ENCODE data around the gene PARD3B. TPM values are rescaled to one million over a fixed set of nuclear protein-coding genes. Genes with fewer than 3 reads are reported as not detected.

The PARD3B gene
- total and polyA plus RNA-seq, 2 of the 13 experiments (the other 11 are each of a cell fraction or from before 2014, with no cell fraction given) = 0.71 to 2.3 TPM

DNA sequence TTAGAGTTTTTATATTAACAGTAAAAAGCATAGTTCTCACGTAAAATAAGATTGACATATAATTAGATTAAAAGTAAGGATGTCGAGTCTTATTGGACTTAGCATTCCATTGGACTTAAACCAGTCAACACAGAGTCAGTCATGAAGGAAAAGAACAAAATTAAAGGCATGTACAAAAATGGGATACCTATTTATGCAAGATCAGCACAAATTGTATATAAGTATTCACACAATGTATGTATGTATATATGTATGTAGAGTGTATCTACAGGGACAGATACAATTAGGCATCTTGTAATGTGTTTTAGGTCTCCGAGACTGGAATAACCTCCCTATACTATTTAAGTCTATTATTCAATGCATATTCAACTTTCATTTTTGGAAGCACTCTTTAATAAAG, 419.1 kb downstream of the PARD3B start:
- no peak overlapping the region for H3K27ac ChIP-seq (ENCODE audit: extremely low read length, insufficient read depth, low read length)
- H3K4me2 ChIP-seq (ENCODE audit: low read depth, low read length) = no peak overlapping the region
- peaks cover 72% of the 10 kb centered on the region for H3K9me3 ChIP-seq (ENCODE audit: low read length)
- H3K27me3 ChIP-seq (ENCODE audit: control insufficient read depth in 1 of 2, insufficient read depth in 2 of 2, low read length in 2 of 2) = no peaks in the 10 kb centered on the region
- H3K9ac ChIP-seq (ENCODE audit: insufficient read depth, low read depth, low read length) = no peak overlapping the region
- FAIRE-seq = no peak
- H3K79me2 ChIP-seq (ENCODE audit: insufficient read depth, low read length) = no peaks in the 10 kb centered on the region
- POLR2A ChIA-PET = no interaction called here
- CTCF ChIA-PET (ENCODE audit: low intra/inter-chr PET ratio, low total read pairs) = interaction anchor here (0.6 kb wide), 1 partner anchor 34 kb away, joined by 3 read pairs; no protein-coding TSS in a partner anchor
- no peaks in the 10 kb centered on the region for H3K36me3 ChIP-seq (replicated peaks in 1 of 2; ENCODE audit: control insufficient read depth in 1 of 2, insufficient read depth in 2 of 2, low read length in 2 of 2)
- H4K20me1 ChIP-seq (ENCODE audit: insufficient read depth, low read length) = no peaks in the 10 kb centered on the region
- TF ChIP-seq MAFK (conservative IDR thresholded peaks at IDR 0.05 in 1 of 2, IDR thresholded peaks at IDR 0.05 in 1 of 2; ENCODE audit: low read length in 2 of 2) (peak; percentile 97 to 99), BCL6 (CRISPR knock-in tag; IDR thresholded peaks at IDR 0.05) (no peak), MAFF (IDR thresholded peaks at IDR 0.05; ENCODE audit: low read depth, low read length) (peak; percentile 98)
- intact Hi-C loops (cut with micrococcal nuclease; ENCODE audit: unreplicated experiment) (no loop called here), in situ Hi-C loops (cut with HindIII; ENCODE audit: extremely low pct_ligation_motif_present, low pct_unique_long_range_greater_than_20kb) (no loop called here)
- no peak for DNase-seq (ENCODE audit: low spot score)
- no peak overlapping the region for H3K4me3 ChIP-seq (replicated peaks in 1 of 3; ENCODE audit: insufficient read depth in 1 of 3, low read depth in 2 of 3, low read length in 3 of 3)
- H3K4me1 ChIP-seq (ENCODE audit: insufficient read depth, low read length) = no peaks in the 10 kb centered on the region
- ATAC-seq = no peak
- 72% methylated on average over 3 of the region's 3 CpGs for WGBS (ENCODE audit: low lambda C conversion rate)
- BruUV-seq (replicated peaks) = no TSS peak
- no peak overlapping the region for H2AFZ ChIP-seq (ENCODE audit: low read length)

DNA sequence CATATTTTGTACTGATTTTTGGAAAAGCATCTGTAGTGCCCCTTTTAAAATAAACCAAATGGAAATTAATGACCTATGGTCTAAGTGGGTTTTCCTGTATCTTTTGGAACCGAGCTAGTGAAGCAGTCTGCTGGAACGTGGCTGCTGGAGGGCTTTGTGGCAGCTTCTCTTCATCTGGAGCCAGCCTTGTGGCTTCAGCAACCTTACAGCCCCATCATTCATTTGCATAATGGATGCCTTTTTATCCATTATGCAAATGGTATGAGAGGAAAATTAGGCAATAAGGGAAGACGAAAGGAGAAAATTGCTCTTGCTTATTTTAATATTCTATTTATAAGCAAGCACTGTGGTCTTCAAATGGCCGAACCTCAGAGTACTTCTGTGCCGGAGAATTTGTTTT, 421.0 kb downstream of the PARD3B start:
- Histone ChIP-seq H3K9ac (ENCODE audit: insufficient read depth, low read depth, low read length) (no peak overlapping the region), H3K36me3 (replicated peaks in 1 of 2; ENCODE audit: control insufficient read depth in 1 of 2, insufficient read depth in 2 of 2, low read length in 2 of 2) (no peaks in the 10 kb centered on the region), H3K79me2 (ENCODE audit: insufficient read depth, low read length) (no peaks in the 10 kb centered on the region), H3K4me1 (ENCODE audit: insufficient read depth, low read length) (no peaks in the 10 kb centered on the region), H4K20me1 (ENCODE audit: insufficient read depth, low read length) (no peaks in the 10 kb centered on the region), H3K4me3 (replicated peaks in 1 of 3; ENCODE audit: insufficient read depth in 1 of 3, low read depth in 2 of 3, low read length in 3 of 3) (no peak overlapping the region), H3K27me3 (ENCODE audit: control insufficient read depth in 1 of 2, insufficient read depth in 2 of 2, low read length in 2 of 2) (no peaks in the 10 kb centered on the region), H3K9me3 (ENCODE audit: low read length) (peaks cover 65% of the 10 kb centered on the region), H3K4me2 (ENCODE audit: low read depth, low read length) (no peak overlapping the region), H2AFZ (ENCODE audit: low read length) (no peak overlapping the region), H3K27ac (ENCODE audit: extremely low read length, insufficient read depth, low read length) (no peak overlapping the region)
- ChIA-PET CTCF (ENCODE audit: low intra/inter-chr PET ratio, low total read pairs) (no interaction called here), POLR2A (no interaction called here)
- FAIRE-seq (no peak), DNase-seq (ENCODE audit: low spot score) (no peak), ATAC-seq (no peak)
- in situ Hi-C loops (cut with HindIII; ENCODE audit: extremely low pct_ligation_motif_present, low pct_unique_long_range_greater_than_20kb) = no loop called here
- TF ChIP-seq NR2F1 (CRISPR knock-in tag; IDR thresholded peaks at IDR 0.05) (no peak), ZNF17 (CRISPR knock-in tag; IDR thresholded peaks at IDR 0.05) (no peak), ZNF792 (CRISPR knock-in tag; IDR thresholded peaks at IDR 0.05) (no peak), HIVEP1 (CRISPR knock-in tag; IDR thresholded peaks at IDR 0.05) (no peak)
- no TSS peak for BruUV-seq (replicated peaks)
- 42% methylated on average over 5 of the region's 5 CpGs for WGBS (ENCODE audit: low lambda C conversion rate)
- intact Hi-C loops (cut with micrococcal nuclease; ENCODE audit: unreplicated experiment) = no loop called here

Data from HepG2 (cell line).